ENCODE measurements around the gene SFT2D3. TPM values are rescaled to one million over a fixed set of nuclear protein-coding genes. Genes with fewer than 3 reads are reported as not detected.

SFT2D3 gene
- total and polyA plus RNA-seq, 9 donors, result 5.1 to 9.8 (median 6.9) TPM

GRCh38 chr2:127664065-127664894 is 37.0 kb upstream of the SFT2D3 start:
- no peak overlapping the region for H3K27ac ChIP-seq
- intact Hi-C loops (cut with DNase I), result no loop called here
- no peaks in the 10 kb centered on the region for H3K27me3 ChIP-seq
- peak in 3 of 5 donors; percentile 4 to 34 (median 20) for DNase-seq
- TF ChIP-seq EP300 (IDR thresholded peaks at IDR 0.05), result no peak
- TF ChIP-seq, protein P1, sequence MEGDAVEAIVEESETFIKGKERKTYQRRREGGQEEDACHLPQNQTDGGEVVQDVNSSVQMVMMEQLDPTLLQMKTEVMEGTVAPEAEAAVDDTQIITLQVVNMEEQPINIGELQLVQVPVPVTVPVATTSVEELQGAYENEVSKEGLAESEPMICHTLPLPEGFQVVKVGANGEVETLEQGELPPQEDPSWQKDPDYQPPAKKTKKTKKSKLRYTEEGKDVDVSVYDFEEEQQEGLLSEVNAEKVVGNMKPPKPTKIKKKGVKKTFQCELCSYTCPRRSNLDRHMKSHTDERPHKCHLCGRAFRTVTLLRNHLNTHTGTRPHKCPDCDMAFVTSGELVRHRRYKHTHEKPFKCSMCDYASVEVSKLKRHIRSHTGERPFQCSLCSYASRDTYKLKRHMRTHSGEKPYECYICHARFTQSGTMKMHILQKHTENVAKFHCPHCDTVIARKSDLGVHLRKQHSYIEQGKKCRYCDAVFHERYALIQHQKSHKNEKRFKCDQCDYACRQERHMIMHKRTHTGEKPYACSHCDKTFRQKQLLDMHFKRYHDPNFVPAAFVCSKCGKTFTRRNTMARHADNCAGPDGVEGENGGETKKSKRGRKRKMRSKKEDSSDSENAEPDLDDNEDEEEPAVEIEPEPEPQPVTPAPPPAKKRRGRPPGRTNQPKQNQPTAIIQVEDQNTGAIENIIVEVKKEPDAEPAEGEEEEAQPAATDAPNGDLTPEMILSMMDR (IDR thresholded peaks at IDR 0.05), result no peak
- TF ChIP-seq POLR2A (IDR thresholded peaks at IDR 0.05), result no peak
- H3K4me3 ChIP-seq, result peak overlapping the region; percentile 26
- no peaks in the 10 kb centered on the region for H3K36me3 ChIP-seq
- WGBS, 3 donors, result 35 to 43% (median 39%) methylated on average over 65 to 69 of the region's 69 CpGs
- H3K9me3 ChIP-seq, result no peaks in the 10 kb centered on the region
- peaks cover 9% of the 10 kb centered on the region for H3K4me1 ChIP-seq (ENCODE audit: insufficient read depth)

DNA sequence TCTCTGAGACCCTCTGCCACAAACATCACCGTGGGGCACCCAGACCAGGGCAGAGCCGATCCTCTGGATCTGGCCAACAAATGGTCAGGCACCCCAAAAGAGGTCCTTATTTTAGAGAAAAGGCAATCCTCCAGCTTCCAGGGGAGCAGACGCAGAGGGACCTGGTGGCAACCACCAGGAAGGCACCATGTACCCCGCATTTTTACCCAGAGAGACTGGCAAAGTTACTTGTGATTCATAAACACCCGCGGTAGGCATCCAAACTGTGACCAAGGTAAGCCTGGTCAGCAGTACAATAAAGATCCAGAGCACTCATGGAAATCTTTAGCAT is 36.4 kb upstream of the SFT2D3 start:
- Histone ChIP-seq H3K9me3 (no peaks in the 10 kb centered on the region), H3K36me3 (no peaks in the 10 kb centered on the region), H3K27ac (no peak overlapping the region), H3K27me3 (no peaks in the 10 kb centered on the region), H3K4me1 (ENCODE audit: insufficient read depth) (peaks cover 5% of the 10 kb centered on the region), H3K4me3 (peak overlapping the region; percentile 26)
- TF ChIP-seq POLR2A (IDR thresholded peaks at IDR 0.05) (no peak), EP300 (IDR thresholded peaks at IDR 0.05) (no peak)
- TF ChIP-seq, protein P1 (IDR thresholded peaks at IDR 0.05), result no peak
- 89 to 95% (median 93%) methylated on average over 6 of the region's 6 CpGs for WGBS, 3 donors
- intact Hi-C loops (cut with DNase I), result no loop called here
- DNase-seq, result peak in 1 of 5 donors; percentile 1

DNA sequence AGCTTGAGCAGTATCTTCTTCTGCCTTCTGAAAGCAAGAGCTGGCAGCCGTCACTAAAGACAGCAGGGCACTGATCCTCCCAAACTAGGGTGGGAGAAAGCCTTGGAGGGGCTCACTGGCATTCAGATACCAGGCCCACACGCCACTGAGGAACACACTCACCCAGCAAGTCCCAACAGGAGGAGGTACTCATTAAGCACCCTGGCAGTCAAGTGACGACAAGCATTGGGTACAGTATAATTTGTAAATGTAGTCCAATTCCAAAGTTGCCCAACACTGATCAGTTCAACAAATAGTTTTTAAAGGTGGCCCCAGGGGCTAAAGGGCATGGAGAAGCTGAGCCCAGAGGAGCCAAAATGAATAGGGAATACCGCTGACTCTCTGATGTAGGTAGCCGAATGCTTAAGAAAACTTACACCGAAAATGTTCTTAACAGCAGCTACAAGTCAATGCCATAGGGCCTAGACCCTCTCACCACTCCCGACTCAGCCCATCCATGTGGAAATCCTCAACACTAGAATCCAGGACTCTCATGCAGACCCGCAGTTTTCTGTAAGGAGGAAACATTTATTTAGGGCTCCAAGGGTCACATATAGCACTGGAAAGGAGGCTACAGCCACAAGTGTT is 35.9 kb upstream of the SFT2D3 start:
- intact Hi-C loops (cut with DNase I), result no loop called here
- no peaks in the 10 kb centered on the region for H3K36me3 ChIP-seq
- no peak overlapping the region for H3K27ac ChIP-seq
- TF ChIP-seq EP300 (IDR thresholded peaks at IDR 0.05), result no peak
- H3K4me1 ChIP-seq (ENCODE audit: insufficient read depth), result peaks cover 5% of the 10 kb centered on the region
- no peaks in the 10 kb centered on the region for H3K27me3 ChIP-seq
- H3K9me3 ChIP-seq, result no peaks in the 10 kb centered on the region
- 93 to 95% (median 94%) methylated on average over 8 of the region's 8 CpGs for WGBS, 3 donors
- no peak for DNase-seq
- no peak overlapping the region for H3K4me3 ChIP-seq

DNA sequence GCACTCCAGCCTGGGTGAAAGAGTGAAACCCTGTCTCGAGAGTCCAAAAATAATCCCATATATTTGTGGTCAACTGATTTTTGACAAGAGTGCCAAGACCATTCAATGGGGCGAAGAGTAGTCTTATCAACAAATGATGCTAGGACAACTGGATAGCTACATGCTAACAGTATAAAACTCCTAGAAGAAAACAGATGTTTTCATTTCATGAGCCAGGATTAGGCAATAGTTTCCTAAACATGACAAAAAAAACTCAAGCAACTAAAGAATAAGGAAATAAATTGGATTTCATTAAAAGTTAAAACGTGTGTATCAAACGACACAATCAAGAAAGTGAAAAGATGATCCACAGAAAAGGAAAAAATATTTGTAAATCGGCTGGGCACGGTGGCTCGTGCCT is 32.2 kb upstream of the SFT2D3 start:
- H3K4me1 ChIP-seq (ENCODE audit: insufficient read depth), result no peaks in the 10 kb centered on the region
- no peak overlapping the region for H3K27ac ChIP-seq
- intact Hi-C loops (cut with DNase I), result no loop called here
- H3K4me3 ChIP-seq, result no peak overlapping the region
- H3K27me3 ChIP-seq, result no peaks in the 10 kb centered on the region
- TF ChIP-seq, protein P1 (IDR thresholded peaks at IDR 0.05), result no peak
- TF ChIP-seq POLR2A (IDR thresholded peaks at IDR 0.05), result no peak
- no peaks in the 10 kb centered on the region for H3K9me3 ChIP-seq
- WGBS, 3 donors, result 52 to 58% (median 56%) methylated on average over 7 of the region's 7 CpGs
- H3K36me3 ChIP-seq, result no peaks in the 10 kb centered on the region
- DNase-seq, result no peak

All from ovary (tissue), 9 donors.